Caki2 (cell line): ENCODE measurements around the gene STIP1. TPM values are rescaled to one million over a fixed set of nuclear protein-coding genes. Genes with fewer than 3 reads are reported as not detected.

Experiments
- DNase-seq: peaks from one replicate; pipeline ENCODE4 v3.0.0-alpha.2; 2015; ENCODE audit warnings: low read depth
- in situ Hi-C: cut with HindIII; loops from 2 replicates; pipeline ENCODE4 v1.10.0; 2016; ENCODE audit warnings: low sequenced_read_pairs, low pct_unique_long_range_greater_than_20kb, mixed read lengths
- total RNA-seq: library from RNA; depleted of rRNA; stranded (reverse); fragments of >200 nt; shearing (Covaris generic); gene quantifications from 2 replicates; pipeline ENCODE4 v1.2.3, GENCODE V29; 2014; ENCODE audit warnings: low replicate concordance

Gene STIP1
- total RNA-seq, 1 experiment from 2014 or later: 157 TPM

DNA sequence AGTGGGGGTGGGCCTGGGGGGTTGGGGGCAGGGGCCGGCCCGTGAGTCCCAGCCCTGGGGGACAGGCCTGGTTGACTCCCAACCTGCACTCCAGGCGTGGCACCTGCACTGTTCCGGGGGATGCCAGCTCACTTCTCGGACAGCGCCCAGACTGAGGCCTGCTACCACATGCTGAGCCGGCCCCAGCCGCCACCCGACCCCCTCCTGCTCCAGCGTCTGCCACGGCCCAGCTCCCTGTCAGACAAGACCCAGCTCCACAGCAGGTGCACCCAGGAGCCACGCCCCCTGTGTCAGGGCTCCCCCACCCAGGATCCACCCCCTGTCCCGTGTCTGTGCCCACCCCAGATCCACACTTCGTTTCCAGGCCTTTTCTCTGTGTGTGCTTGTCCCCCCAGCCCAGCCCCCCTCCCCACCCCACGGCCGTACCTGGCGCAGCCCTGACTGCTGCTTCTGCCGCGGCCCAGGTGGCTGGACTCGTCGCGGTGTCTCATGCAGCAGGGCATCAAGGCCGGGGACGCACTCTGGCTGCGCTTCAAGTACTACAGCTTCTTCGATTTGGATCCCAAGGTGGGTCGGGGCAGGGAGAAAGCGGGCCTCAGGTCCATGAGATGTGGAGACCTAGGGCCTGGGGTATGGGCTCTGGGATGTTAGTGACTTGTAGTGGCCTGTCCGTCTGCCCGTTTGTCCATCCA lies 25.4 kb downstream of the STIP1 start:
- no peak for DNase-seq
- in situ Hi-C loops: no loop called here

GRCh38 chr11:64216879-64217278 lies 30.9 kb downstream of the STIP1 start:
- no peak for DNase-seq
- in situ Hi-C loops: no loop called here

DNA sequence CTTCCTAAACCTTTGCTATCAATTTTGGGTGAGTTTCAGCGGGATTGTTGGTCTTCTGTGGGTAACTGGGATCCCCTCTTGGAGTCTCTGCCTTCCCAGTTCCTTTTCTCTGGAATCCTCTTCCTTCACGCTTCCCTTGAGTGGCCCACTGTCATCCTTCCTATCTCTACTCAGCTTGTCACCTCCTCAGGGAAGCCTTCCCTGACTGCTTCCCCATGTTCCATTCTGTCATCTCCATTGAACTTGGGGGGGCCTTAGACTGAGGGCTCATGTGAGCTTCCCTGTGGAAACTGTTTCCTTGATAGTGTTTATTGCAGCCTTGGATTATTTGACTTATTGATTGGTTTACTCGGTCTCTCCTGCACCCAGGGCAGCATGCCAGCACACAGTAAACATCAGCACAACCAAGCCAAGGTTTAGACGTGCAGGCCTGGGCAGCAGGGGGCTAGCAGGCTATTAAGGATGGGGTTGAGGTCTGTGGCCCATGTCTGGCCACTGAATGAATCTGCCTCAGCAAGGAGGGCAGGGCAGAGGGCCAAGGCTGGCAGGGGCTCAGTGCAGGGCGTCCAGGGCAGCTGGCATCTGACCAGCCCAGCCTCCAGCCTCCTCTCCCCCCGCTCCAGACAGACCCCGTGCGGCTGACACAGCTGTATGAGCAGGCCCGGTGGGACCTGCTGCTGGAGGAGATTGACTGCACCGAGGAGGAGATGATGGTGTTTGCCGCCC lies 32.8 kb downstream of the STIP1 start:
- in situ Hi-C loops: no loop called here
- no peak for DNase-seq

GRCh38 chr11:64219354-64219684 lies 33.3 kb downstream of the STIP1 start:
- in situ Hi-C loops: no loop called here
- DNase-seq: no peak

GRCh38 chr11:64219755-64220154 lies 33.8 kb downstream of the STIP1 start:
- DNase-seq: no peak
- in situ Hi-C loops: no loop called here

- in situ Hi-C loops: no loop called here
- no peak for DNase-seq
These were observed 34.3 kb downstream of the STIP1 start for GRCh38 chr11:64220271-64220670.

DNA sequence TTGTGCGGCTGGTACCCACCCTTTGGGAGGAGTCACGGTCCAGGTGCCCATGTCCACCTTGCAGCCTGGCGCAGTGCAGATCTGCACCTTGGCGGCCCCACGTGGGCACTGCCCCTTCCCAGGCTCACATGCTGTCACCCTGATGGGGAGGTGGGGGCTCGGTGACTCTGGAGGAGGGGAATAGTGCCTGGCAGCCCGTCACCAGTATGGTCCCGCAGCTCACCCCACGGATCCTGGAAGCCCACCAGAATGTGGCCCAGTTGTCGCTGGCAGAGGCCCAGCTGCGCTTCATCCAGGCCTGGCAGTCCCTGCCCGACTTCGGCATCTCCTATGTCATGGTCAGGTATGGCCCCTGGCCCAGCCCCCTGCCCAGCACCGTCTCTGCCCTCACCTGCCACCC lies 34.8 kb downstream of the STIP1 start:
- in situ Hi-C loops: no loop called here
- no peak for DNase-seq

- in situ Hi-C loops: no loop called here
- no peak for DNase-seq
These were observed 36.7 kb downstream of the STIP1 start for GRCh38 chr11:64222651-64223000.

DNA sequence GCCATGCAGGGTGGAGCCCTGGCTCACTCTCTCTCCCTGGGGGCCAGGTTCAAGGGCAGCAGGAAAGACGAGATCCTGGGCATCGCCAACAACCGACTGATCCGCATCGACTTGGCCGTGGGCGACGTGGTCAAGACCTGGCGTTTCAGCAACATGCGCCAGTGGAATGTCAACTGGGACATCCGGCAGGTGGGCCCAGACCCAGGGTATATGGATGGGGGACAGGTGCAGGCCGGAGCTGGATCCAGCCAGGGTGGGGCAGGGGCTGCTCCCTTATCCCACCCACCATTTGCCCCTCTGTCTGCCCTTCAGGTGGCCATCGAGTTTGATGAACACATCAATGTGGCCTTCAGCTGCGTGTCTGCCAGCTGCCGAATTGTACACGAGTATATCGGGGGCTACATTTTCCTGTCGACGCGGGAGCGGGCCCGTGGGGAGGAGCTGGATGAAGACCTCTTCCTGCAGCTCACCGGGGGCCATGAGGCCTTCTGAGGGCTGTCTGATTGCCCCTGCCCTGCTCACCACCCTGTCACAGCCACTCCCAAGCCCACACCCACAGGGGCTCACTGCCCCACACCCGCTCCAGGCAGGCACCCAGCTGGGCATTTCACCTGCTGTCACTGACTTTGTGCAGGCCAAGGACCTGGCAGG lies 37.2 kb downstream of the STIP1 start:
- DNase-seq: no peak
- in situ Hi-C loops: no loop called here

- in situ Hi-C loops: no loop called here
- no peak for DNase-seq
These were observed 38.4 kb downstream of the STIP1 start for GRCh38 chr11:64224151-64224890.

GRCh38 chr11:64224891-64225607 lies 39.1 kb downstream of the STIP1 start:
- DNase-seq: no peak
- in situ Hi-C loops: no loop called here

DNA sequence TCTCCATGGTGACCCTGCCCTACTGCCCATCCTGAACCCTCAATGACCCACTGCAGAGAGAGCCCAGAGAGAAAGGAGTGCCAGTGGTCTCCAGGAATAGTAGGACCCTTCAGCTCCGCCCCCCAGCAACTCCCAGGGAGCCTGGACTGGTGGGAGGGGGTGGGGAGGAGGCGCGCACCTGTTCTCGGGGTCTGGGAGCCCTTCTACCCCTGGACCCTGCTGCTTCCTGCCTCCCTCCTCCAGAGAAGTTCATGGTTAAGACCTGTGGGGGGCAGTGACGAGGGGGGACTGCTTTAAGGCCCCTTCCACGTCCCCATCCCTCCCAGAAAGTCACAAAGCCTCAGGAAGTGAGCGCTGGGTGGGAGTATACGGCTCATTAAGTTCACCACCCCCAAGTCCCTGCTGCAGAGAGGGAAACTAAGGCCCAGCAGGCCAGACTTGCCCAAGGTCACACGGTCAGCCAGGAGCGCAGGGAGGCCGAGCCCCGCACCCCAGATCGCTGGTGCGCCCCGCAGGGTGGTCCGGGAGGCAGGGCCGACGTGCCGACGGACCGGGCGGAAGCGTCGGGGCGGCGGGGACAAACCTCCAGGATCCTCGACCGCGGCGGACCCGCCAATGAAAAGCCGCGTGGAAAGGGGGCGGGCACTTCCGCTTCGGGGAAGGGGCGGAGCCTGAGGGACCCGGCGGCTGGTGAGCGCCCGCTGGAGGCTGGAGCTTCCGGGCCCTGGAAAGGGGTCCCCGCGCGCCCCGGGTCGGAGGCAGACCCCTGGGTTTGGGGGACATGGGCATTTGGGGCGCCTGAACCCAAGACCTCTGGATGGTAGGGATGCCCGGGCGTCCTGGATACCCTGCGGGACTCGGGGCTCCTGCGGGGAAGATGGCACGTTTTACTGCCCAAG lies 39.9 kb downstream of the STIP1 start, which contains the start of the genes NUDT22 and TRPT1:
NUDT22 (plus strand) TSS at position 667 of the 899 bp plus-strand sequence. CDS start 379 bp downstream, outside the sequence.
TRPT1 (minus strand) TSS at position 579 of the 899 bp plus-strand sequence; CDS start at position 253, 326 bp downstream.
- in situ Hi-C loops: no loop called here
- DNase-seq: peak; percentile 77

- in situ Hi-C loops: no loop called here
- DNase-seq: peak; percentile 46
These were observed 40.6 kb downstream of the STIP1 start for GRCh38 chr11:64226507-64227051.

- DNase-seq: no peak
- in situ Hi-C loops: no loop called here
These were observed 41.5 kb downstream of the STIP1 start for GRCh38 chr11:64227405-64227956.

DNA sequence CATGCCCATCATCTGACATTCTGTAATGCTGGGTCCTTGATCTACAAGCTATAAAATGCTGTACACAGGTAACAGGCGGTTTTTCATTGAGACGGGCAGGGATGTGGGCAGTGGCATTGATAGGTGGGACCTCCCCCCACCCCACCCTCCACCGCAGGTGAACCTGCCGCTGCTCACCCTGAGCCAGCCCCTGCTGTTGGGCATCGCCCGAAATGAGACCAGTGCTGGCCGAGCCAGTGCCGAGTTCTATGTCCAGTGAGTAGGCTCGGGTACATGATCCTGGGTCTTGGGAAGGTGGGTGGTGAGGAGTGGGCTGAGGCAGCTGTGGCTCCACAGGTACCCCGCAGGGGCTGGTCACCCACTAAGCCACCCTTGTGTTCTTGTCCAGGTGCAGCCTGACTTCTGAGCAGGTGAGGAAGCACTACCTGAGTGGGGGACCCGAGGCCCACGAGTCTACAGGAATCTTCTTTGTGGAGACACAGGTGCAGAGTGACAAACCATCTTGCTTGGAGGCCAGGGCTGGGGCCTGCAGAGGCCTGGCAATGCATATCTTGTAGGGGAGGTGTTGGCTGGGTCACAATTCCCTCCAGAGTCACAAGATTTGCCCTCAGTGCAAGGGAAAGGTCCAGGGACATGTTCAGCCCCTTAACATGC lies 43.2 kb downstream of the STIP1 start:
- DNase-seq: no peak

GRCh38 chr11:64229744-64230170 lies 43.8 kb downstream of the STIP1 start:
- DNase-seq: no peak
- in situ Hi-C loops: no loop called here

More for the DNA sequence above, 43.2 kb downstream of the STIP1 start:
- in situ Hi-C loops: no loop called here
